A549 (cell line): ENCODE results near the gene CATSPERE.

Experiments used
- CBX2 ChIP-seq: fragments of 200-600 bp; sonication (generic); IDR thresholded peaks from 2 replicates; pipeline ENCODE4 v1.6.1; 2016; ENCODE audit warnings: low read depth, mild to moderate bottlenecking, borderline replicate concordance
- CBX8 ChIP-seq: fragments of 200-600 bp; sonication (generic); IDR thresholded peaks from 2 replicates; pipeline ENCODE4 v1.6.1; 2016
- CEBPB ChIP-seq, 2 experiments: fragments of >200 bp in 1 of 2; sonication (Bioruptor Twin) in 1 of 2; formaldehyde crosslinking in 1 of 2; IDR thresholded peaks; 2 replicates each; pipeline ENCODE4 v1.6.1; 2012 to 2016
- CHD2 ChIP-seq: fragments of 150-350 bp; IDR thresholded peaks from 2 replicates; pipeline ENCODE4 v1.6.1; 2014; ENCODE audit warnings: low read length; ENCODE audit not compliant: partially characterized antibody
- CTCF ChIP-seq: fragments of >200 bp; sonication (Bioruptor Twin); formaldehyde crosslinking; IDR thresholded peaks from 3 replicates; pipeline ENCODE4 v1.5.1; 2016
- ELK1 ChIP-seq: fragments of 150-350 bp; IDR thresholded peaks from 2 replicates; pipeline ENCODE4 v1.6.1; 2014; ENCODE audit warnings: low read depth, mild to moderate bottlenecking, low read length
- ESRRA ChIP-seq: fragments of 150-350 bp; IDR thresholded peaks from 2 replicates; pipeline ENCODE4 v1.6.1; 2014; ENCODE audit warnings: mild to moderate bottlenecking, low read length, borderline replicate concordance
- JUN ChIP-seq, 2 experiments: fragments of >200 bp; sonication (Bioruptor Twin); formaldehyde crosslinking; IDR thresholded peaks; 2 replicates in 1 of 2; 3 replicates in 1 of 2; pipeline ENCODE4 v1.6.1; 2016 to 2017
- KDM5A ChIP-seq: fragments of 200-600 bp; sonication (generic); IDR thresholded peaks from 2 replicates; pipeline ENCODE4 v1.6.1; 2016; ENCODE audit warnings: antibody characterized with exemption, mild to moderate bottlenecking
- POLR2A ChIP-seq: IDR thresholded peaks from 2 replicates; pipeline ENCODE4 v1.6.1; 2012; ENCODE audit warnings: mild to moderate bottlenecking, low read length
- REST ChIP-seq: fragments of 200-600 bp; sonication (generic); IDR thresholded peaks from 2 replicates; pipeline ENCODE4 v1.6.1; 2016; ENCODE audit warnings: antibody characterized with exemption, mild to moderate bottlenecking, moderate library complexity
- RFX5 ChIP-seq: fragments of 450-650 bp; IDR thresholded peaks from 2 replicates; pipeline ENCODE4 v1.7.1; 2014; ENCODE audit warnings: antibody characterized with exemption, mild to moderate bottlenecking, moderate library complexity
- TF ChIP-seq, protein P1 (sequence below): IDR thresholded peaks from 2 replicates; pipeline ENCODE4 v1.6.1; 2012

GRCh38 chr1:244672946-244673682, 212.0 kb downstream of the CATSPERE start:
- no peak for TF ChIP-seq CTCF
- no peak for TF ChIP-seq CBX8
- no peak for TF ChIP-seq POLR2A
- no peak for TF ChIP-seq ESRRA
- no peak for TF ChIP-seq KDM5A
- TF ChIP-seq RFX5, result no peak
- TF ChIP-seq JUN (IDR thresholded peaks at IDR 0.05), result no peak
- no peak for TF ChIP-seq CEBPB (IDR thresholded peaks at IDR 0.05)
- TF ChIP-seq CBX2, result no peak
- TF ChIP-seq ELK1, result no peak
- TF ChIP-seq, protein P1, sequence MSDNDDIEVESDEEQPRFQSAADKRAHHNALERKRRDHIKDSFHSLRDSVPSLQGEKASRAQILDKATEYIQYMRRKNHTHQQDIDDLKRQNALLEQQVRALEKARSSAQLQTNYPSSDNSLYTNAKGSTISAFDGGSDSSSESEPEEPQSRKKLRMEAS, result no peak
- no peak for TF ChIP-seq REST
- no peak for TF ChIP-seq CHD2
